ENCODE data around the gene TEC. TPM values are rescaled to one million over a fixed set of nuclear protein-coding genes. Genes with fewer than 3 reads are reported as not detected.
A peak's percentile ranks its signal among the peaks of the same experiment; 100 is the strongest.

The TEC gene
- polyA plus RNA-seq, 1 donor (not counting 4 experiments of a cell fraction or from before 2014, with no cell fraction given) = 0.39 TPM

- Histone ChIP-seq H3K9me1 (ENCODE audit: control insufficient read depth, extremely low read depth, insufficient read depth, low read length) (no peaks in the 10 kb centered on the region), H3K27ac (ENCODE audit: control insufficient read depth, insufficient read depth, low read length) (no peak overlapping the region), H3K4me1 (ENCODE audit: control insufficient read depth, extremely low read depth, insufficient read depth, low read length) (peaks cover 15% of the 10 kb centered on the region), H3K9me3 (ENCODE audit: control insufficient read depth, low read depth, low read length) (no peaks in the 10 kb centered on the region), H3K79me2 (ENCODE audit: control insufficient read depth, insufficient read depth, low read length) (no peaks in the 10 kb centered on the region), H4K20me1 (ENCODE audit: control insufficient read depth, extremely low read depth, insufficient read depth, low read length) (no peaks in the 10 kb centered on the region), H3K4me2 (ENCODE audit: control insufficient read depth, extremely low read depth, insufficient read depth, low read depth, low read length) (peak overlapping the region; percentile 88), H3K36me3 (ENCODE audit: control insufficient read depth in 2 of 2, extremely low read depth in 1 of 2, insufficient read depth in 2 of 2, low read length in 2 of 2) (no peaks in the 10 kb centered on the region), H3K27me3 (ENCODE audit: control insufficient read depth, extremely low read depth, insufficient read depth, low read length) (no peaks in the 10 kb centered on the region), H3K4me3 (ENCODE audit: control insufficient read depth in 2 of 3, extremely low read depth in 1 of 3, insufficient read depth in 2 of 3, low read depth in 1 of 3, low read length in 3 of 3) (no peak overlapping the region), H2AFZ (ENCODE audit: control insufficient read depth, low read length) (no peak overlapping the region), H3K9ac (ENCODE audit: control insufficient read depth, extremely low read depth, insufficient read depth, low read length) (no peak overlapping the region)
- no peak for DNase-seq (ENCODE audit: low read depth, low spot score)
- dilution Hi-C loops (cut with MboI; ENCODE audit: extremely low pct_ligation_motif_present, low sequenced_read_pairs) = no loop called here
- no peak for TF ChIP-seq EZH2 (IDR thresholded peaks at IDR 0.05; ENCODE audit: low read length)
- TF ChIP-seq, protein P1, sequence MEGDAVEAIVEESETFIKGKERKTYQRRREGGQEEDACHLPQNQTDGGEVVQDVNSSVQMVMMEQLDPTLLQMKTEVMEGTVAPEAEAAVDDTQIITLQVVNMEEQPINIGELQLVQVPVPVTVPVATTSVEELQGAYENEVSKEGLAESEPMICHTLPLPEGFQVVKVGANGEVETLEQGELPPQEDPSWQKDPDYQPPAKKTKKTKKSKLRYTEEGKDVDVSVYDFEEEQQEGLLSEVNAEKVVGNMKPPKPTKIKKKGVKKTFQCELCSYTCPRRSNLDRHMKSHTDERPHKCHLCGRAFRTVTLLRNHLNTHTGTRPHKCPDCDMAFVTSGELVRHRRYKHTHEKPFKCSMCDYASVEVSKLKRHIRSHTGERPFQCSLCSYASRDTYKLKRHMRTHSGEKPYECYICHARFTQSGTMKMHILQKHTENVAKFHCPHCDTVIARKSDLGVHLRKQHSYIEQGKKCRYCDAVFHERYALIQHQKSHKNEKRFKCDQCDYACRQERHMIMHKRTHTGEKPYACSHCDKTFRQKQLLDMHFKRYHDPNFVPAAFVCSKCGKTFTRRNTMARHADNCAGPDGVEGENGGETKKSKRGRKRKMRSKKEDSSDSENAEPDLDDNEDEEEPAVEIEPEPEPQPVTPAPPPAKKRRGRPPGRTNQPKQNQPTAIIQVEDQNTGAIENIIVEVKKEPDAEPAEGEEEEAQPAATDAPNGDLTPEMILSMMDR (optimal IDR thresholded peaks at IDR 0.05 in 1 of 3, IDR thresholded peaks at IDR 0.05 in 1 of 3, conservative IDR thresholded peaks at IDR 0.05 in 1 of 3; ENCODE audit: extremely low read depth in 1 of 3, insufficient read depth in 2 of 3, low read length in 3 of 3) = no peak
- no peak for FAIRE-seq
Observed at GRCh38 chr4:48127231-48127630, 142.4 kb downstream of the TEC start.

GRCh38 chr4:48126621-48127020 lies 143.0 kb downstream of the TEC start:
- Histone ChIP-seq H3K9ac (ENCODE audit: control insufficient read depth, extremely low read depth, insufficient read depth, low read length) (no peak overlapping the region), H3K4me1 (ENCODE audit: control insufficient read depth, extremely low read depth, insufficient read depth, low read length) (peaks cover 15% of the 10 kb centered on the region), H3K27me3 (ENCODE audit: control insufficient read depth, extremely low read depth, insufficient read depth, low read length) (no peaks in the 10 kb centered on the region), H3K4me3 (ENCODE audit: control insufficient read depth in 2 of 3, extremely low read depth in 1 of 3, insufficient read depth in 2 of 3, low read depth in 1 of 3, low read length in 3 of 3) (no peak overlapping the region), H3K36me3 (ENCODE audit: control insufficient read depth in 2 of 2, extremely low read depth in 1 of 2, insufficient read depth in 2 of 2, low read length in 2 of 2) (no peaks in the 10 kb centered on the region), H4K20me1 (ENCODE audit: control insufficient read depth, extremely low read depth, insufficient read depth, low read length) (no peaks in the 10 kb centered on the region), H3K9me1 (ENCODE audit: control insufficient read depth, extremely low read depth, insufficient read depth, low read length) (no peaks in the 10 kb centered on the region), H2AFZ (ENCODE audit: control insufficient read depth, low read length) (no peak overlapping the region), H3K4me2 (ENCODE audit: control insufficient read depth, extremely low read depth, insufficient read depth, low read depth, low read length) (no peak overlapping the region), H3K9me3 (ENCODE audit: control insufficient read depth, low read depth, low read length) (no peaks in the 10 kb centered on the region), H3K79me2 (ENCODE audit: control insufficient read depth, insufficient read depth, low read length) (no peaks in the 10 kb centered on the region), H3K27ac (ENCODE audit: control insufficient read depth, insufficient read depth, low read length) (no peak overlapping the region)
- FAIRE-seq (no peak), DNase-seq (ENCODE audit: low read depth, low spot score) (no peak)
- dilution Hi-C loops (cut with MboI; ENCODE audit: extremely low pct_ligation_motif_present, low sequenced_read_pairs) = no loop called here
- no peak for TF ChIP-seq EZH2 (IDR thresholded peaks at IDR 0.05; ENCODE audit: low read length)
- TF ChIP-seq, protein P1 (optimal IDR thresholded peaks at IDR 0.05 in 1 of 3, IDR thresholded peaks at IDR 0.05 in 1 of 3, conservative IDR thresholded peaks at IDR 0.05 in 1 of 3; ENCODE audit: extremely low read depth in 1 of 3, insufficient read depth in 2 of 3, low read length in 3 of 3) = no peak

All from keratinocyte (primary cell).